NT2/D1 (cell line): ENCODE measurements around the gene ABAT.

Experiments
- SUZ12 ChIP-seq: IDR thresholded peaks from 2 replicates; pipeline ENCODE4 v1.6.1; 2011; ENCODE audit not compliant: insufficient read length, insufficient read depth; ENCODE audit errors: extremely low read depth
- YY1 ChIP-seq: IDR thresholded peaks from 2 replicates; pipeline ENCODE4 v1.6.1; 2011; ENCODE audit not compliant: insufficient read length, insufficient read depth
- ZNF274 ChIP-seq: IDR thresholded peaks from 2 replicates; pipeline ENCODE4 v1.6.1; 2011; ENCODE audit warnings: mild to moderate bottlenecking, low read depth, low read length

GRCh38 chr16:8735574-8735973 is 61.2 kb downstream of the ABAT start:
- TF ChIP-seq SUZ12 (no peak), YY1 (no peak), ZNF274 (no peak)
